ENCODE data around the gene TBC1D22A. TPM values are rescaled to one million over a fixed set of nuclear protein-coding genes. Genes with fewer than 3 reads are reported as not detected.

TBC1D22A gene
- total RNA-seq, 2 experiments from 2014 or later = 22.3 to 43.9 TPM

DNA sequence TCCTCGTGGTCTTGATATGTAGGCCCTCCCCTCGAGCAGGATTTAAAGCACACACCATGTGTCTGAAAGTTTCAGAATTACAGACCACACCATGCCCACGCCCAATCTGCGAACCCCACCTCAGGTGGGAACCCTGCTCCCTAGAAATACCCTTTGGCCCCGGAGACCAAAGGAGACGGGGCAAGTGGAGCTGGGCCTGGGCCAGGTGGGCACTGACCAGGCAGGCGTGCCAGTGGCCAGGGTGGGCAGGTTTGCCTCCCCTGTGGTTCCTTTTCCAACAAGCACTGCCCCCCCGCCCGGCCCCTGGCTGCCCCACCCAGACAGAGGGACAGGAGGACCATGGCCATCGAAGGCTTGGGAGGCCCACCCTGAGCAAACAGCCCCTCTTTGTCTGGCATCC lies 400.4 kb downstream of the TBC1D22A start:
- H3K4me3 ChIP-seq (ENCODE audit: low read depth, low read length, poor library complexity, severe bottlenecking) = no peak overlapping the region
- H3K79me2 ChIP-seq (ENCODE audit: insufficient read depth, low read depth, low read length) = no peaks in the 10 kb centered on the region
- ChIA-PET POLR2A (no interaction called here), CTCF (ENCODE audit: unreplicated experiment) (no interaction called here)
- H3K4me2 ChIP-seq (ENCODE audit: low read length) = no peak overlapping the region
- H3K4me1 ChIP-seq (ENCODE audit: insufficient read depth, low read length, poor library complexity, severe bottlenecking) = peaks cover 5% of the 10 kb centered on the region
- intact Hi-C loops (cut with micrococcal nuclease; ENCODE audit: unreplicated experiment) = no loop called here
- no peak for TF ChIP-seq EZH2phosphoT487 (IDR thresholded peaks at IDR 0.05; ENCODE audit: borderline replicate concordance, low read depth, low read length)
- TF ChIP-seq, protein P1, sequence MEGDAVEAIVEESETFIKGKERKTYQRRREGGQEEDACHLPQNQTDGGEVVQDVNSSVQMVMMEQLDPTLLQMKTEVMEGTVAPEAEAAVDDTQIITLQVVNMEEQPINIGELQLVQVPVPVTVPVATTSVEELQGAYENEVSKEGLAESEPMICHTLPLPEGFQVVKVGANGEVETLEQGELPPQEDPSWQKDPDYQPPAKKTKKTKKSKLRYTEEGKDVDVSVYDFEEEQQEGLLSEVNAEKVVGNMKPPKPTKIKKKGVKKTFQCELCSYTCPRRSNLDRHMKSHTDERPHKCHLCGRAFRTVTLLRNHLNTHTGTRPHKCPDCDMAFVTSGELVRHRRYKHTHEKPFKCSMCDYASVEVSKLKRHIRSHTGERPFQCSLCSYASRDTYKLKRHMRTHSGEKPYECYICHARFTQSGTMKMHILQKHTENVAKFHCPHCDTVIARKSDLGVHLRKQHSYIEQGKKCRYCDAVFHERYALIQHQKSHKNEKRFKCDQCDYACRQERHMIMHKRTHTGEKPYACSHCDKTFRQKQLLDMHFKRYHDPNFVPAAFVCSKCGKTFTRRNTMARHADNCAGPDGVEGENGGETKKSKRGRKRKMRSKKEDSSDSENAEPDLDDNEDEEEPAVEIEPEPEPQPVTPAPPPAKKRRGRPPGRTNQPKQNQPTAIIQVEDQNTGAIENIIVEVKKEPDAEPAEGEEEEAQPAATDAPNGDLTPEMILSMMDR (conservative IDR thresholded peaks at IDR 0.05; ENCODE audit: low read length) = no peak
- H2AFZ ChIP-seq (ENCODE audit: low read length) = no peak overlapping the region
- 0 out of 2 replicates have a peak, but pooled peaks cover 3% of the 10 kb centered on the region for H3K9me3 ChIP-seq (ENCODE audit: low read length)
- no peaks in the 10 kb centered on the region for H4K20me1 ChIP-seq (ENCODE audit: insufficient read depth, low read length)
- BruUV-seq (replicated peaks) = no TSS peak
- peaks cover 15% of the 10 kb centered on the region for H3K36me3 ChIP-seq (ENCODE audit: insufficient read depth, low read length)
- no peaks in the 10 kb centered on the region for H3K9me2 ChIP-seq (ENCODE audit: insufficient read depth, low read length)
- no peak for DNase-seq (ENCODE audit: low spot score)
- H3K27ac ChIP-seq (ENCODE audit: low read depth, low read length, poor library complexity, severe bottlenecking) = no peak overlapping the region

DNA sequence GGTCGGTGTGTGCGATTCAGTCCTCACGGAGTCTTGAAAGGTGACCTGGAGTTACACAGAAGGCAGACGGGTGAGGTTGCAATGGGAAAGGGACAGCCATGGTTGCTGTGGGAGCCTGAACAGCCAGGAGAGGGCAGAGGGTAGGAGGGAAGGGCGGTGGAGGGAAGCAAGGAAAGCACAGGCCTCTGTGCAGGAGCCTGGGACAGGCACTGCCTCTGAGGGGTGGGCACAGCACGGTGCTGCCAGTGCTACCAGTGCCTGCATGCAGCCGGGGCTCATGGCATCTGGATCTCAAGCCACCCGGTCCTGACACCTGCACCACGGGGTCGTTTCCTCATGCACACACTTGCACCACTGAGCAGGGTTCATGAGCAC lies 401.0 kb downstream of the TBC1D22A start:
- BruUV-seq (replicated peaks) = no TSS peak
- Histone ChIP-seq H3K4me3 (ENCODE audit: low read depth, low read length, poor library complexity, severe bottlenecking) (no peak overlapping the region), H3K27ac (ENCODE audit: low read depth, low read length, poor library complexity, severe bottlenecking) (no peak overlapping the region), H3K9me2 (ENCODE audit: insufficient read depth, low read length) (no peaks in the 10 kb centered on the region), H4K20me1 (ENCODE audit: insufficient read depth, low read length) (no peaks in the 10 kb centered on the region), H3K79me2 (ENCODE audit: insufficient read depth, low read depth, low read length) (no peaks in the 10 kb centered on the region), H3K4me2 (ENCODE audit: low read length) (no peak overlapping the region), H2AFZ (ENCODE audit: low read length) (no peak overlapping the region), H3K36me3 (ENCODE audit: insufficient read depth, low read length) (peaks cover 15% of the 10 kb centered on the region), H3K9me3 (ENCODE audit: low read length) (0 out of 2 replicates have a peak, but pooled peaks cover 3% of the 10 kb centered on the region), H3K4me1 (ENCODE audit: insufficient read depth, low read length, poor library complexity, severe bottlenecking) (peaks cover 5% of the 10 kb centered on the region)
- no peak for DNase-seq (ENCODE audit: low spot score)
- ChIA-PET CTCF (ENCODE audit: unreplicated experiment) (no interaction called here), POLR2A (no interaction called here)
- intact Hi-C loops (cut with micrococcal nuclease; ENCODE audit: unreplicated experiment) = no loop called here
- TF ChIP-seq EZH2phosphoT487 (IDR thresholded peaks at IDR 0.05; ENCODE audit: borderline replicate concordance, low read depth, low read length) = no peak
- TF ChIP-seq, protein P1 (conservative IDR thresholded peaks at IDR 0.05; ENCODE audit: low read length) = no peak

DNA sequence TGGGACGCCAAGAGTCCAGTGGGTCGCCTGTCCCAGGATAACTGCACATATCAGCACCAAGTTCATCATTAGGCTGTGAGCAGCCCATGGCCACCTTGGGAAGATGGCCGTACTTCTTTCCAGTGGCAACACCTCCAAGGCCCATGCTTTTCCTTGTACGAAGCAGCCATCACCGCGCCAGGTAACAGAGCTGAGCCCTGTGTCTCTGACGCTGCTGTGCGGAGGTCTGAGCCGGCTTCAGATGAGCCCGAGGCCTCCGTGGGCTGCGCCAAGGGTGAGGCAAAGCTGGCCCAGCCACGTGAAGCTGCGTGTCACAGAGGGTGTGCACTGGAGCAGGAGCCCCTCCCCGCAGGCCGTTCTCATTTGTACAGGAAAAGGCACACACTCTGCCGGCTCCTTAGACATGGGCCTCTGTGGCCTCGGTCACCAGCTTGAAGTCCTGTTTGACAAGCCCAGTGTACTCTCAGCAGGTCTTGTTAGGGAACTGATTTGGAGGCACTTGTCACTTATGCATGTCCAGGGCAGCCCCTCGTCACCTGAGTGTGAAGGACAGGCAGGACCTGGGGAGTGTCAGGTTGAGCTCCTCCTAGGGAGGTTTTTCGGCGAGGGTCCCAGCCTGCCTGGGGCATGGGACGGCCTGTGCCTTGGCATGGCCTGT lies 401.5 kb downstream of the TBC1D22A start:
- intact Hi-C loops (cut with micrococcal nuclease; ENCODE audit: unreplicated experiment) = no loop called here

More for the DNA sequence above, 401.5 kb downstream of the TBC1D22A start:
- no peaks in the 10 kb centered on the region for H3K79me2 ChIP-seq (ENCODE audit: insufficient read depth, low read depth, low read length)
- CTCF ChIA-PET (ENCODE audit: unreplicated experiment) = no interaction called here
- no peak overlapping the region for H3K4me2 ChIP-seq (ENCODE audit: low read length)
- H3K27ac ChIP-seq (ENCODE audit: low read depth, low read length, poor library complexity, severe bottlenecking) = no peak overlapping the region
- H3K4me1 ChIP-seq (ENCODE audit: insufficient read depth, low read length, poor library complexity, severe bottlenecking) = peaks cover 5% of the 10 kb centered on the region
- H3K9me2 ChIP-seq (ENCODE audit: insufficient read depth, low read length) = no peaks in the 10 kb centered on the region
- H3K4me3 ChIP-seq (ENCODE audit: low read depth, low read length, poor library complexity, severe bottlenecking) = no peak overlapping the region
- DNase-seq (ENCODE audit: low spot score) = no peak
- no peak overlapping the region for H2AFZ ChIP-seq (ENCODE audit: low read length)
- peaks cover 11% of the 10 kb centered on the region for H3K36me3 ChIP-seq (ENCODE audit: insufficient read depth, low read length)
- H4K20me1 ChIP-seq (ENCODE audit: insufficient read depth, low read length) = no peaks in the 10 kb centered on the region
- no TSS peak for BruUV-seq (replicated peaks)
- no peak for TF ChIP-seq EZH2phosphoT487 (IDR thresholded peaks at IDR 0.05; ENCODE audit: borderline replicate concordance, low read depth, low read length)
- TF ChIP-seq, protein P1 (conservative IDR thresholded peaks at IDR 0.05; ENCODE audit: low read length) = no peak
- POLR2A ChIA-PET = no interaction called here
- H3K9me3 ChIP-seq (ENCODE audit: low read length) = 0 out of 2 replicates have a peak, but pooled peaks cover 3% of the 10 kb centered on the region

Data from OCI-LY7 (cell line).